HT1080 (cell line): Measurements from ENCODE around the gene CXCR5. TPM values are rescaled to one million over a fixed set of nuclear protein-coding genes. Genes with fewer than 3 reads are reported as not detected.
A peak's percentile ranks its signal among the peaks of the same experiment; 100 is the strongest.

ENCODE experiments used
- DNase-seq: peaks from one replicate; pipeline ENCODE4 v3.0.0-alpha.2; 2015; ENCODE audit warnings: low read depth
- small RNA-seq: library from RNA; depleted of rRNA; stranded (forward); fragments of <200 nt; gene quantifications from one replicate; pipeline ENCODE3, GENCODE V24; 2014
- total RNA-seq: library from RNA; depleted of rRNA; stranded (reverse); fragments of >200 nt; shearing (Covaris generic); gene quantifications from 2 replicates; pipeline ENCODE4 v1.2.3, GENCODE V29; 2014; rRNA removed

Gene CXCR5
- total RNA-seq, 1 experiment from 2014 or later, result not detected

- DNase-seq, result peak; percentile 58
Measured at GRCh38 chr11:118924591-118925585, 41.2 kb downstream of the CXCR5 start.

GRCh38 chr11:118927554-118928100 lies 43.9 kb downstream of the CXCR5 start:
- DNase-seq, result no peak

DNA sequence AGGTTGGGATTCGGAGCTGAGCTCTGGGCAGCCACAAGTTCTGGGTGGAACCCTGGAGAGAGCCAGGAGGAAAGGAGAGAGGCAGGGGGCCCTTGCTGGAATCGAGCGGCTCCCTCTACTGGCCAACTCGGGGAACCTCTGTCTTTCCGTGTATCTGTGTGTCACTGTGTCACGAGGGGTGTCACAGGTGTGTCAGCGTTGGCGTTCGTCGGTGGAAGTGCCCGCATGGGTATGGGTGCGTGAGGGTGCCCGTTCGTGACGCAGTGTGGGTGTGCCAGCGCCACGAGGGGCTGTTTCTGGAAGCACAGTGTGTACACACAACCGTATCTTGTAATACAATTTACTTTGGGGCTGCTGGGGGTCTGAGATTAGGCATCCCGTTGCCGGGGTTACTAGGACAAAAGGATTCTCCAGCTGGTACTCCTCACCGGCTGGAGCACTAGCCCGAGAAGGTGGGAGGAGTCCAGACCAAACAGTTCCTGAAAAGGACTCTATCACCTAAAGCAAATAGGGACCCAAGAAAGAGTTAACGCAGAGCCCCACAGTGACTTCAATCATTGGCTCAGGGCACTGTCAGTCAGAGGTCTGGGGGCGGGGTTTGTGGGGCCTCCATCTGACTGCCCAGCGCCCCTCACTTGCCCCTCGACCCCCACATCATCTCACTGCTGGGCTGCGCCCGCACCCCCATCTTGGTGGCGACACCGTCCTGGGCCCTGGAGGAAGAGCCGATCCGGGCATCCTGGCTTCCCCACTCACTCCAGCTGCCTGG lies 44.6 kb downstream of the CXCR5 start:
- peak; percentile 91 for DNase-seq

- DNase-seq, result peak; percentile 62
Measured at GRCh38 chr11:118928870-118929500, 45.3 kb downstream of the CXCR5 start.

GRCh38 chr11:118929501-118930093 lies 45.9 kb downstream of the CXCR5 start:
- DNase-seq, result peak; percentile 82

GRCh38 chr11:118930094-118930712 lies 46.5 kb downstream of the CXCR5 start:
- peak; percentile 68 for DNase-seq

DNA sequence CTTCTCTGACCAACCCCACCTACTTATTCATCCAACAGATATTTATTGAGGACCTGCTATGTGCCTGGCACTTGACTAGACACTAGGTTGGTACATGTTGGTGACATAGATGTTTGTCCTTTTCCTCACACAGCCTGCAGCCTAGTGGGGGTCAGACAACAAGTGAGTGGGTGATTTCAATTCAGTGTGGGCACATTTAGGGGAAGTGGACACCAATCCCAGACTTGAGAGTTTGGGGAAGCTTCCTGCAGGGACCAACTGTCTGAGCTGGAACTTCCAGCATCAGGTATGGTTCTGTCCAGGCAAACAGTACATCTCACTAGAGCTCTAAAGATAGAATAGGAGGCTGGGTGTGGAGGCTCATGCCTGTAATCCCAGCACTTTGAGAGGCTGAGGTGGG lies 47.9 kb downstream of the CXCR5 start:
- DNase-seq, result no peak

GRCh38 chr11:118933486-118933885 lies 49.8 kb downstream of the CXCR5 start:
- DNase-seq, result no peak

- no peak for DNase-seq
Measured at GRCh38 chr11:118935376-118935775, 51.7 kb downstream of the CXCR5 start.

- peak; percentile 97 for DNase-seq
Measured at GRCh38 chr11:118938491-118939403, 55.1 kb downstream of the CXCR5 start.

DNA sequence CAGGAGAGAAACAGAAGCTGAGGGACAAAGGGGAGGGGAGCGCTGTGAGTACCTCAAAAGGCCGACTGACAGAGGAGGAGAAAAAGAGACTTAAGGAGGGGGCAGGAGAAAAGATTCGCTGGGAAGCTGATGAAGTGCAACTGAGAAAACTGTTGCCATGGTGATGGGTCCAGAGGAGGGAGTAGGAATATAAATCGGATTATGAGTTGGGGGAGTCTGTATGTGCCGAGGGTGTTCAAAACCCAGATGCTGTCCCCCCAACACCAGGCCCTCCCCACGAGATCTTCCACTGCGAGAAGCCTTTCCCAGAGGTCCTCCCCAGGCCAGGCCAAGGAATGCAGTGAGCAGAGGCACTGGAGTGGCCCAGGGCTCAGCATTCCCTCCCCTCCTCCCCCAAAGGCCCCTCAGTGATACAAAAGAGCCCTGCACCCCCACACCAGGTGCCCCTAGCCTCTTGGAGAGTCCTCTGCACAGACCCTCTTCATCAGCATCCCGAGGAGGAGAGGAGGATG lies 55.8 kb downstream of the CXCR5 start:
- DNase-seq, result no peak

GRCh38 chr11:118939953-118940598 lies 56.4 kb downstream of the CXCR5 start:
- DNase-seq, result no peak

DNA sequence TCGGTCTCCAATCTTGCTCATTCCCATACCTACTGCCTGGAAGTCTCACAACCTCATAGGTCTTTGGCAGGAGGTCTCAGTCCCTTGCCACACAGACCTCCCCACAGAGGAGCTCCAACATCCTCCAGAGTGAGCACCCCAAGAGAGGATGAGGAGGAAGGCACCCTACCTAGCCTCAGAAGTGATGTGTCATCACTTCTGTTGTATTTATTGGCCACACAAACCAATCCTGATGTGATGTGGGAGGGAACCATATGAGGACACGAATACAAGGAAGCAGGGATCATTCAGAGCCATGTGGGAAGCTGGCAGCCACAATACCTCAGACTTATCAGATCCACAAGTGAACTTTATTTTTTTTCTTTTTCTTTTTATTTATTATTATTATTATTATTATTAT lies 63.4 kb downstream of the CXCR5 start:
- DNase-seq, result no peak

Small RNA genes lying within 50 kb of the gene (small RNA-seq; reads per million reads assigned to genes)
- gene MIR4492 (not detected), gene RF00019 (not detected), gene RN7SL688P (not detected)

Other genes starting within 250 kb of the CXCR5 start
- not detected in 2 replicates for gene TREH, start 204.2 kb upstream of the CXCR5 start, total RNA-seq
- 34.4 and 55.5 TPM in 2 replicates for gene DDX6, start 92.7 kb upstream of the CXCR5 start, total RNA-seq
- gene BCL9L, start 42.0 kb downstream of the CXCR5 start, total RNA-seq, result 22.5 and 24.8 TPM in 2 replicates
- not detected in 2 replicates for gene UPK2, start 72.4 kb downstream of the CXCR5 start, total RNA-seq
- gene FOXR1, start 87.9 kb downstream of the CXCR5 start, total RNA-seq, result not detected in 2 replicates
- 12.4 and 14.1 TPM in 2 replicates for gene CENATAC, start 114.2 kb downstream of the CXCR5 start, total RNA-seq
- gene RPS25, start 134.5 kb downstream of the CXCR5 start, total RNA-seq, result 778 and 1,119 TPM in 2 replicates
- gene TRAPPC4, start 134.9 kb downstream of the CXCR5 start, total RNA-seq, result 154 and 181 TPM in 2 replicates
- gene SLC37A4, start 147.0 kb downstream of the CXCR5 start, total RNA-seq, result 26.6 and 32.1 TPM in 2 replicates
- gene HYOU1, start 173.3 kb downstream of the CXCR5 start, total RNA-seq, result 123 and 139 TPM in 2 replicates
- gene VPS11, start 183.9 kb downstream of the CXCR5 start, total RNA-seq, result 24.9 and 29.0 TPM in 2 replicates
- gene HMBS, start 201.0 kb downstream of the CXCR5 start, total RNA-seq, result 6.1 and 9.3 TPM in 2 replicates
- 35.0 and 46.0 TPM in 2 replicates for gene DPAGT1, start 218.0 kb downstream of the CXCR5 start, total RNA-seq
- gene C2CD2L, start 223.5 kb downstream of the CXCR5 start, total RNA-seq, result 17.2 and 17.8 TPM in 2 replicates
- 17.9 and 18.2 TPM in 2 replicates for gene HINFP, start 237.7 kb downstream of the CXCR5 start, total RNA-seq